SK-N-SH treated with all-trans-retinoic acid at 6 μM for 48 hours (cell line): ENCODE data around the gene FEN1.

ENCODE experiments used
- ATAC-seq: fragments of 200-7000 bp; cut with Tn5 transposase; 3 replicates; pipeline ENCODE4 v1.9.1; 2020; ENCODE audit warnings: mild to moderate bottlenecking, moderate library complexity
- ARNTL ChIP-seq: fragments of 450-650 bp; formaldehyde crosslinking; IDR thresholded peaks from 2 replicates; pipeline ENCODE4 v1.5.0; 2020; ENCODE audit warnings: low read depth, mild to moderate bottlenecking, moderate library complexity, borderline replicate concordance
- CSDC2 ChIP-seq: fragments of 250-450 bp; sonication (Bioruptor Pico); IDR thresholded peaks from 2 replicates; pipeline ENCODE4 v1.5.0; 2020; ENCODE audit warnings: mild to moderate bottlenecking, moderate library complexity
- CSRNP3 ChIP-seq: fragments of 250-450 bp; sonication (Bioruptor Pico); IDR thresholded peaks from 2 replicates; pipeline ENCODE4 v1.5.1; 2021; ENCODE audit warnings: mild to moderate bottlenecking, moderate library complexity
- ESRRG ChIP-seq: fragments of 250-450 bp; sonication (Bioruptor Pico); IDR thresholded peaks from 2 replicates; pipeline ENCODE4 v1.6.1; 2021; ENCODE audit warnings: mild to moderate bottlenecking
- ISL1 ChIP-seq: fragments of 250-450 bp; sonication (Bioruptor Pico); IDR thresholded peaks from 2 replicates; pipeline ENCODE4 v2.1.2; 2022; ENCODE audit warnings: mild to moderate bottlenecking, moderate library complexity
- OSR1 ChIP-seq: fragments of 250-450 bp; sonication (Bioruptor Pico); IDR thresholded peaks from 2 replicates; pipeline ENCODE4 v1.8.0; 2022; ENCODE audit warnings: moderate library complexity, mild to moderate bottlenecking, inconsistent platforms
- POU6F1 ChIP-seq: fragments of 250-450 bp; sonication (Bioruptor Pico); IDR thresholded peaks from 2 replicates; pipeline ENCODE4 v1.8.0; 2021; ENCODE audit warnings: low read depth, mild to moderate bottlenecking, moderate library complexity, borderline replicate concordance
- PPARA ChIP-seq: fragments of 250-450 bp; sonication (Bioruptor Pico); IDR thresholded peaks from 2 replicates; pipeline ENCODE4 v1.5.0; 2020; ENCODE audit warnings: mild to moderate bottlenecking, borderline replicate concordance
- RARB ChIP-seq: fragments of 250-450 bp; sonication (Bioruptor Pico); IDR thresholded peaks from 2 replicates; pipeline ENCODE4 v1.8.0; 2021; ENCODE audit warnings: mild to moderate bottlenecking, moderate library complexity
- SNAI2 ChIP-seq: fragments of 250-450 bp; sonication (Bioruptor Pico); IDR thresholded peaks from 2 replicates; pipeline ENCODE4 v1.5.0; 2020; ENCODE audit warnings: mild to moderate bottlenecking, moderate library complexity
- TCF4 ChIP-seq: fragments of 250-450 bp; sonication (Bioruptor Pico); IDR thresholded peaks from 2 replicates; pipeline ENCODE4 v1.8.0; 2021; ENCODE audit warnings: mild to moderate bottlenecking, moderate library complexity, borderline replicate concordance
- TOX ChIP-seq: fragments of 250-450 bp; sonication (Bioruptor Pico); IDR thresholded peaks from 2 replicates; pipeline ENCODE4 v1.8.0; 2021; ENCODE audit warnings: mild to moderate bottlenecking, moderate library complexity, borderline replicate concordance
- TSHZ2 ChIP-seq: fragments of 250-450 bp; sonication (Bioruptor Pico); IDR thresholded peaks from 2 replicates; pipeline ENCODE4 v1.5.0; 2020; ENCODE audit warnings: mild to moderate bottlenecking, moderate library complexity
- ZC3H10 ChIP-seq: fragments of 250-450 bp; sonication (Bioruptor Pico); IDR thresholded peaks from 2 replicates; pipeline ENCODE4 v1.5.1; 2021; ENCODE audit warnings: mild to moderate bottlenecking, moderate library complexity
- ZFP3 ChIP-seq: fragments of 250-450 bp; sonication (Bioruptor Pico); IDR thresholded peaks from 2 replicates; pipeline ENCODE4 v1.5.0; 2020; ENCODE audit warnings: mild to moderate bottlenecking, moderate library complexity
- ZFP30 ChIP-seq: fragments of 450-650 bp; formaldehyde crosslinking; IDR thresholded peaks from 2 replicates; pipeline ENCODE4 v1.5.0; 2022; ENCODE audit warnings: mild to moderate bottlenecking, moderate library complexity
- ZNF565 ChIP-seq: fragments of 450-650 bp; formaldehyde crosslinking; conservative IDR thresholded peaks from 2 replicates; pipeline ENCODE4 v1.5.0; 2020; ENCODE audit warnings: low read depth, mild to moderate bottlenecking, moderate library complexity
- ZNF70 ChIP-seq: fragments of 450-650 bp; formaldehyde crosslinking; IDR thresholded peaks from 2 replicates; pipeline ENCODE4 v1.5.0; 2020; ENCODE audit warnings: mild to moderate bottlenecking, moderate library complexity
- ZNF8 ChIP-seq: fragments of 450-650 bp; formaldehyde crosslinking; IDR thresholded peaks from 2 replicates; pipeline ENCODE4 v1.5.0; 2020; ENCODE audit warnings: mild to moderate bottlenecking, moderate library complexity
- TF ChIP-seq, protein P1 (sequence below): fragments of 250-450 bp; sonication (Bioruptor Pico); IDR thresholded peaks from 2 replicates; pipeline ENCODE4 v1.8.0; 2020; ENCODE audit warnings: mild to moderate bottlenecking, moderate library complexity, borderline replicate concordance
- TF ChIP-seq, protein P2 (sequence below): fragments of 250-450 bp; sonication (Bioruptor Pico); IDR thresholded peaks from 2 replicates; pipeline ENCODE4 v1.5.1; 2020; ENCODE audit warnings: low read depth, mild to moderate bottlenecking, moderate library complexity

The FEN1 gene

DNA sequence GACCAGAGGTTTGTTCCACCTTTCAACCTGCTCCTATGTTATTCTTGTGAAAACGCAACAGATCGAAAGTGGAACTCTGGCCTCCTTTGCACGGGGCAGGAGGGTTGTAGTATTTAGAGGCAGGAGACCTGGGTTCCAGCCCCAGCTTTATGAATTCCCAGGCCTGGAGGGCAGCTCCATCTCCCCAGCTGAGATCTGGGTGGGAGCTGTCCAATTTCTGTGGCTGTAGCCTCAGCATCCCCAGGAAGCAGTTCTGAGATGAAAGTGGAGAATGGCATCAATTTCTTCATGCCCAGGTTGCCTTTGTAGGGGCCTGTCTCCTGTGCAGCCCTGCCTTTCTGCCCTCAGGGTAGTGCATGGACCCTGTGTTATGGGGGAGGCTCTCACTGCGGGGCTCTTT, 39.5 kb downstream of the FEN1 start:
- TF ChIP-seq SNAI2 (CRISPR knock-in tag) (no peak), TOX (CRISPR knock-in tag) (no peak), ZNF565 (CRISPR knock-in tag) (no peak), CSDC2 (CRISPR knock-in tag) (no peak), ZC3H10 (CRISPR knock-in tag) (no peak), POU6F1 (no peak), TSHZ2 (CRISPR knock-in tag) (no peak), ZNF8 (no peak), ZFP30 (no peak), CSRNP3 (CRISPR knock-in tag) (no peak), ZFP3 (CRISPR knock-in tag) (no peak), ZNF70 (no peak), OSR1 (CRISPR knock-in tag) (no peak), TCF4 (no peak), PPARA (no peak), RARB (CRISPR knock-in tag) (no peak), ESRRG (CRISPR knock-in tag) (no peak)
- TF ChIP-seq, protein P1, sequence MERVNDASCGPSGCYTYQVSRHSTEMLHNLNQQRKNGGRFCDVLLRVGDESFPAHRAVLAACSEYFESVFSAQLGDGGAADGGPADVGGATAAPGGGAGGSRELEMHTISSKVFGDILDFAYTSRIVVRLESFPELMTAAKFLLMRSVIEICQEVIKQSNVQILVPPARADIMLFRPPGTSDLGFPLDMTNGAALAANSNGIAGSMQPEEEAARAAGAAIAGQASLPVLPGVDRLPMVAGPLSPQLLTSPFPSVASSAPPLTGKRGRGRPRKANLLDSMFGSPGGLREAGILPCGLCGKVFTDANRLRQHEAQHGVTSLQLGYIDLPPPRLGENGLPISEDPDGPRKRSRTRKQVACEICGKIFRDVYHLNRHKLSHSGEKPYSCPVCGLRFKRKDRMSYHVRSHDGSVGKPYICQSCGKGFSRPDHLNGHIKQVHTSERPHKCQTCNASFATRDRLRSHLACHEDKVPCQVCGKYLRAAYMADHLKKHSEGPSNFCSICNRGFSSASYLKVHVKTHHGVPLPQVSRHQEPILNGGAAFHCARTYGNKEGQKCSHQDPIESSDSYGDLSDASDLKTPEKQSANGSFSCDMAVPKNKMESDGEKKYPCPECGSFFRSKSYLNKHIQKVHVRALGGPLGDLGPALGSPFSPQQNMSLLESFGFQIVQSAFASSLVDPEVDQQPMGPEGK: no peak
- TF ChIP-seq, all 23 proteins: peak for 0
- ATAC-seq: no peak

- TF ChIP-seq ZFP30 (no peak), POU6F1 (no peak), ZNF565 (CRISPR knock-in tag) (no peak), ZNF8 (no peak), ZFP3 (CRISPR knock-in tag) (no peak), TCF4 (no peak)
- TF ChIP-seq, protein P1: no peak
- TF ChIP-seq, all 23 proteins: peak for 0
- ATAC-seq: no peak
These were observed 40.0 kb downstream of the FEN1 start for GRCh38 chr11:61832754-61833153.

GRCh38 chr11:61833471-61833870, 40.8 kb downstream of the FEN1 start:
- ATAC-seq: no peak
- no peak for TF ChIP-seq ZNF565 (CRISPR knock-in tag)
- TF ChIP-seq ZNF8: no peak
- TF ChIP-seq ARNTL: no peak
- no peak for TF ChIP-seq TSHZ2 (CRISPR knock-in tag)
- TF ChIP-seq ISL1 (CRISPR knock-in tag): no peak
- TF ChIP-seq, protein P2, sequence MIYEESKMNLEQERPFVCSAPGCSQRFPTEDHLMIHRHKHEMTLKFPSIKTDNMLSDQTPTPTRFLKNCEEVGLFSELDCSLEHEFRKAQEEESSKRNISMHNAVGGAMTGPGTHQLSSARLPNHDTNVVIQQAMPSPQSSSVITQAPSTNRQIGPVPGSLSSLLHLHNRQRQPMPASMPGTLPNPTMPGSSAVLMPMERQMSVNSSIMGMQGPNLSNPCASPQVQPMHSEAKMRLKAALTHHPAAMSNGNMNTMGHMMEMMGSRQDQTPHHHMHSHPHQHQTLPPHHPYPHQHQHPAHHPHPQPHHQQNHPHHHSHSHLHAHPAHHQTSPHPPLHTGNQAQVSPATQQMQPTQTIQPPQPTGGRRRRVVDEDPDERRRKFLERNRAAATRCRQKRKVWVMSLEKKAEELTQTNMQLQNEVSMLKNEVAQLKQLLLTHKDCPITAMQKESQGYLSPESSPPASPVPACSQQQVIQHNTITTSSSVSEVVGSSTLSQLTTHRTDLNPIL (CRISPR knock-in tag): no peak
- TF ChIP-seq CSRNP3 (CRISPR knock-in tag): no peak
- no peak for TF ChIP-seq SNAI2 (CRISPR knock-in tag)
- no peak for TF ChIP-seq ZFP3 (CRISPR knock-in tag)
